HepG2 (cell line): Measurements from ENCODE around the gene GABRG3. TPM values are rescaled to one million over a fixed set of nuclear protein-coding genes. Genes with fewer than 3 reads are reported as not detected.

Source experiments
- ATAC-seq: fragments of 200-7000 bp; cut with Tn5 transposase; 3 replicates; pipeline ENCODE4 v1.9.1; 2020; ENCODE audit warnings: mild to moderate bottlenecking, moderate library complexity
- BruUV-seq: library from RNA; stranded (reverse); fragments of 400-500 nt; replicated peaks from 2 replicates; lab custom pipeline; 2021; lab: Mats Ljungman, UMichigan
- CTCF ChIA-PET: fragments of 300-600 bp; formaldehyde crosslinking; extraction: SDS; loops from one replicate; lab custom pipeline; 2021; ENCODE audit warnings: low total read pairs, inconsistent platforms, low intra/inter-chr PET ratio; lab: Yijun Ruan, JAX
- POLR2A ChIA-PET: fragments of 350-600 bp; sonication (Branson Sonifier 250); formaldehyde crosslinking; loops from one replicate; lab custom pipeline; 2020; ENCODE audit warnings: antibody characterized with exemption, inconsistent platforms; lab: Yijun Ruan, JAX
- DNase-seq: peaks from one replicate; pipeline ENCODE4 v3.0.0-alpha.2; 2015; ENCODE audit warnings: low spot score
- FAIRE-seq: peaks from 3 replicates; lab custom pipeline; 2011; peaks lifted over from hg19 to GRCh38; lab: Jason Lieb, UNC
- H2AFZ ChIP-seq: one replicate; pipeline ENCODE4 v1.6.1; 2011; ENCODE audit warnings: low read length, inconsistent platforms
- H3K27ac ChIP-seq: fragments of 300-600 bp; 3 replicates; pipeline ENCODE4 v1.8.0; 2011; ENCODE audit warnings: mixed run types, mild to moderate bottlenecking, mixed read lengths, low read length, inconsistent platforms; ENCODE audit not compliant: insufficient read depth; ENCODE audit errors: extremely low read length
- H3K27me3 ChIP-seq, 2 experiments: fragments of 200-600 bp in 1 of 2; 2 replicates in 1 of 2; 3 replicates in 1 of 2; pipeline versions ENCODE4 v1.6.0 to v1.8.0; 2011; ENCODE audit warnings: low read length in 2 of 2, mild to moderate bottlenecking in 2 of 2, moderate library complexity in 2 of 2, inconsistent platforms in 1 of 2; ENCODE audit not compliant: insufficient read depth in 2 of 2, control insufficient read depth in 1 of 2
- H3K36me3 ChIP-seq, 2 experiments: fragments of 200-600 bp in 1 of 2; replicated peaks in 1 of 2; 2 replicates in 1 of 2; 3 replicates in 1 of 2; pipeline versions ENCODE4 v1.5.1 to v1.8.0; 2011; ENCODE audit warnings: low read length in 2 of 2, inconsistent platforms in 1 of 2; ENCODE audit not compliant: insufficient read depth in 2 of 2, control insufficient read depth in 1 of 2
- H3K4me1 ChIP-seq: 2 replicates; pipeline ENCODE4 v1.5.1; 2012; ENCODE audit warnings: low read length, inconsistent platforms; ENCODE audit not compliant: insufficient read depth
- H3K4me2 ChIP-seq: 2 replicates; pipeline ENCODE4 v1.6.0; 2011; ENCODE audit warnings: low read depth, low read length, inconsistent platforms
- H3K4me3 ChIP-seq, 3 experiments: fragments of 200-600 bp in 1 of 3; sonication (generic), shearing (Covaris generic) in 1 of 3; replicated peaks in 1 of 3; 2 replicates each; pipeline ENCODE4 v1.5.1; 2011 to 2016; ENCODE audit warnings: low read length in 3 of 3, inconsistent platforms in 2 of 3, low read depth in 2 of 3, mild to moderate bottlenecking in 2 of 3, control low read depth in 1 of 3, mixed read lengths in 1 of 3; ENCODE audit not compliant: insufficient read depth in 1 of 3
- H3K79me2 ChIP-seq: one replicate; pipeline ENCODE4 v1.6.1; 2011; ENCODE audit warnings: low read length, inconsistent platforms; ENCODE audit not compliant: insufficient read depth
- H3K9ac ChIP-seq: 2 replicates; pipeline ENCODE4 v1.6.0; 2011; ENCODE audit warnings: mild to moderate bottlenecking, low read depth, low read length, inconsistent platforms; ENCODE audit not compliant: insufficient read depth
- H3K9me3 ChIP-seq: 2 replicates; pipeline ENCODE4 v1.5.1; 2012; ENCODE audit warnings: mild to moderate bottlenecking, low read length
- H4K20me1 ChIP-seq: 2 replicates; pipeline ENCODE4 v1.6.0; 2011; ENCODE audit warnings: inconsistent platforms, mild to moderate bottlenecking, low read length, moderate library complexity; ENCODE audit not compliant: insufficient read depth
- BCL6 ChIP-seq: IDR thresholded peaks from 2 replicates; pipeline ENCODE4 v1.6.1; 2016; ENCODE audit warnings: missing genetic modification reagents, missing compliant biosample characterization
- IKZF4 ChIP-seq: sonication (generic); formaldehyde crosslinking; IDR thresholded peaks from 2 replicates; pipeline ENCODE4 v1.5.1; 2020; ENCODE audit warnings: borderline replicate concordance, mild to moderate bottlenecking, low read depth, missing genetic modification reagents; ENCODE audit errors: not compliant biosample characterization
- KDM5B ChIP-seq: sonication (generic); formaldehyde crosslinking; IDR thresholded peaks from 2 replicates; pipeline ENCODE4 v1.4.0; 2020; ENCODE audit warnings: missing genetic modification reagents, mild to moderate bottlenecking, borderline replicate concordance
- PHF5A ChIP-seq: IDR thresholded peaks from one replicate; pipeline ENCODE4 v1.6.1; 2018; ENCODE audit warnings: low read depth, missing genetic modification reagents; ENCODE audit not compliant: unreplicated experiment
- RAD51 ChIP-seq: fragments of 450-650 bp; IDR thresholded peaks from 2 replicates; pipeline ENCODE4 v1.6.1; 2016; ENCODE audit warnings: borderline replicate concordance
- SCMH1 ChIP-seq: sonication (generic); formaldehyde crosslinking; IDR thresholded peaks from 2 replicates; pipeline ENCODE4 v1.9.0; 2021; ENCODE audit warnings: missing genetic modification reagents, mild to moderate bottlenecking, borderline replicate concordance
- SRF ChIP-seq: IDR thresholded peaks from 2 replicates; pipeline ENCODE4 v1.6.1; 2011; ENCODE audit warnings: mild to moderate bottlenecking, low read depth, low read length, moderate library complexity
- TOE1 ChIP-seq: sonication (generic); formaldehyde crosslinking; IDR thresholded peaks from 2 replicates; pipeline ENCODE4 v1.4.0; 2020; ENCODE audit warnings: mild to moderate bottlenecking, missing genetic modification reagents
- ZMAT5 ChIP-seq: sonication (generic); formaldehyde crosslinking; IDR thresholded peaks from 2 replicates; pipeline ENCODE4 v1.5.0; 2020; ENCODE audit warnings: mild to moderate bottlenecking, low read depth, missing genetic modification reagents, borderline replicate concordance
- ZNF451 ChIP-seq: sonication (generic); formaldehyde crosslinking; IDR thresholded peaks from 2 replicates; pipeline ENCODE4 v1.5.0; 2020; ENCODE audit warnings: mild to moderate bottlenecking, missing genetic modification reagents
- ZNF83 ChIP-seq: sonication (generic); formaldehyde crosslinking; IDR thresholded peaks from 2 replicates; pipeline ENCODE4 v1.4.0; 2020; ENCODE audit warnings: missing genetic modification reagents, mild to moderate bottlenecking, borderline replicate concordance
- WGBS: methylation state at CpG from one replicate; pipeline ENCODE4 v1.1.6; 2017; ENCODE audit warnings: low lambda C conversion rate; 5-methylcytosine and 5-hydroxymethylcytosine counted together
- in situ Hi-C: cut with HindIII; loops from 2 replicates; pipeline ENCODE4 v1.10.0; 2017; ENCODE audit warnings: low pct_unique_long_range_greater_than_20kb; ENCODE audit not compliant: extremely low pct_ligation_motif_present
- intact Hi-C: fragments of 100-400 bp; cut with micrococcal nuclease; formaldehyde crosslinking; loops from one replicate; pipeline ENCODE4 v1.10.0; 2022; ENCODE audit not compliant: unreplicated experiment
- polyA plus RNA-seq, 8 experiments: library from polyadenylated mRNA; depleted of rRNA in 3 of 8; stranded (reverse) in 7 of 8; unstranded in 1 of 8; fragments of >200 nt; fragmentation: Illumina TruSeq in 4 of 8; extraction: Trizol in 4 of 8; gene quantifications; 2 replicates each; pipeline versions ENCODE4 v1.2.1 to v1.2.3, GENCODE V29; 2011 to 2016; ENCODE audit warnings: low read depth in 4 of 8, missing spikeins in 1 of 8, mixed read lengths in 1 of 8; ENCODE audit not compliant: insufficient read depth in 1 of 8
- total RNA-seq, 5 experiments: library from RNA; depleted of rRNA; stranded (reverse); fragments of >200 nt; fragmentation: Illumina TruSeq; extraction: Trizol; gene quantifications; 2 replicates each; pipeline ENCODE4 v1.2.3, GENCODE V29; 2016; ENCODE audit warnings: low read depth in 1 of 5
- TF ChIP-seq, protein P1 (sequence below): sonication (generic); formaldehyde crosslinking; IDR thresholded peaks from one replicate; pipeline ENCODE4 v1.5.1; 2020; ENCODE audit warnings: mild to moderate bottlenecking, missing genetic modification reagents; ENCODE audit errors: not compliant biosample characterization
- TF ChIP-seq, protein P2 (sequence below): sonication (generic); formaldehyde crosslinking; IDR thresholded peaks from 2 replicates; pipeline ENCODE4 v1.4.0; 2020; ENCODE audit warnings: missing genetic modification reagents

The GABRG3 gene
- total and polyA plus RNA-seq, 2 of the 13 experiments (the other 11 are each of a cell fraction or from before 2014, with no cell fraction given), result not detected

- TF ChIP-seq SCMH1 (CRISPR knock-in tag) (no peak), SRF (no peak), ZNF451 (CRISPR knock-in tag) (no peak)
- TF ChIP-seq, protein P1, sequence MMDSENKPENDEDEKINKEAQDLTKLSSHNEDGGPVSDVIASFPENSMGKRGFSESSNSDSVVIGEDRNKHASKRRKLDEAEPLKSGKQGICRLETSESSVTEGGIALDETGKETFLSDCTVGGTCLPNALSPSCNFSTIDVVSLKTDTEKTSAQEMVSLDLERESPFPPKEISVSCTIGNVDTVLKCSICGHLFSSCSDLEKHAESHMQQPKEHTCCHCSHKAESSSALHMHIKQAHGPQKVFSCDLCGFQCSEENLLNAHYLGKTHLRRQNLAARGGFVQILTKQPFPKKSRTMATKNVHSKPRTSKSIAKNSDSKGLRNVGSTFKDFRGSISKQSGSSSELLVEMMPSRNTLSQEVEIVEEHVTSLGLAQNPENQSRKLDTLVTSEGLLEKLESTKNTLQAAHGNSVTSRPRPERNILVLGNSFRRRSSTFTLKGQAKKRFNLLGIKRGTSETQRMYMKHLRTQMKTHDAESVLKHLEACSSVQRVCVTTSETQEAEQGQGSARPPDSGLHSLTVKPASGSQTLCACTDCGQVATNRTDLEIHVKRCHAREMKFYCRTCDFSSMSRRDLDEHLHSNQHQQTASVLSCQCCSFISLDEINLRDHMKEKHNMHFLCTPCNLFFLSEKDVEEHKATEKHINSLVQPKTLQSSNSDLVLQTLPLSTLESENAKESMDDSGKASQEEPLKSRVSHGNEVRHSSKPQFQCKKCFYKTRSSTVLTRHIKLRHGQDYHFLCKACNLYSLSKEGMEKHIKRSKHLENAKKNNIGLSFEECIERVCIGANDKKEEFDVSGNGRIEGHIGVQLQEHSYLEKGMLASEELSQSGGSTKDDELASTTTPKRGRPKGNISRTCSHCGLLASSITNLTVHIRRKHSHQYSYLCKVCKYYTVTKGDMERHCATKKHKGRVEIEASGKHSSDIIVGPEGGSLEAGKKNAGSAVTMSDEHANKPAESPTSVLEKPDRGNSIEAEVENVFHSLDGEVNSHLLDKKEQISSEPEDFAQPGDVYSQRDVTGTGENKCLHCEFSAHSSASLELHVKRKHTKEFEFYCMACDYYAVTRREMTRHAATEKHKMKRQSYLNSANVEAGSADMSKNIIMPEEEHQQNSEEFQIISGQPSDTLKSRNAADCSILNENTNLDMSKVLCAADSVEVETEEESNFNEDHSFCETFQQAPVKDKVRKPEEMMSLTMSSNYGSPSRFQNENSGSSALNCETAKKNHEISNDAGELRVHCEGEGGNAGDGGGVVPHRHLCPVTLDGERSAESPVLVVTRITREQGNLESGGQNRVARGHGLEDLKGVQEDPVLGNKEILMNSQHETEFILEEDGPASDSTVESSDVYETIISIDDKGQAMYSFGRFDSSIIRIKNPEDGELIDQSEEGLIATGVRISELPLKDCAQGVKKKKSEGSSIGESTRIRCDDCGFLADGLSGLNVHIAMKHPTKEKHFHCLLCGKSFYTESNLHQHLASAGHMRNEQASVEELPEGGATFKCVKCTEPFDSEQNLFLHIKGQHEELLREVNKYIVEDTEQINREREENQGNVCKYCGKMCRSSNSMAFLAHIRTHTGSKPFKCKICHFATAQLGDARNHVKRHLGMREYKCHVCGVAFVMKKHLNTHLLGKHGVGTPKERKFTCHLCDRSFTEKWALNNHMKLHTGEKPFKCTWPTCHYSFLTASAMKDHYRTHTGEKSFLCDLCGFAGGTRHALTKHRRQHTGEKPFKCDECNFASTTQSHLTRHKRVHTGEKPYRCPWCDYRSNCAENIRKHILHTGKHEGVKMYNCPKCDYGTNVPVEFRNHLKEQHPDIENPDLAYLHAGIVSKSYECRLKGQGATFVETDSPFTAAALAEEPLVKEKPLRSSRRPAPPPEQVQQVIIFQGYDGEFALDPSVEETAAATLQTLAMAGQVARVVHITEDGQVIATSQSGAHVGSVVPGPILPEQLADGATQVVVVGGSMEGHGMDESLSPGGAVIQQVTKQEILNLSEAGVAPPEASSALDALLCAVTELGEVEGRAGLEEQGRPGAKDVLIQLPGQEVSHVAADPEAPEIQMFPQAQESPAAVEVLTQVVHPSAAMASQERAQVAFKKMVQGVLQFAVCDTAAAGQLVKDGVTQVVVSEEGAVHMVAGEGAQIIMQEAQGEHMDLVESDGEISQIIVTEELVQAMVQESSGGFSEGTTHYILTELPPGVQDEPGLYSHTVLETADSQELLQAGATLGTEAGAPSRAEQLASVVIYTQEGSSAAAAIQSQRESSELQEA (CRISPR knock-in tag), result no peak
Observed at GRCh38 chr15:26967719-26968269, 3.2 kb upstream of the GABRG3 start (continued).

DNA sequence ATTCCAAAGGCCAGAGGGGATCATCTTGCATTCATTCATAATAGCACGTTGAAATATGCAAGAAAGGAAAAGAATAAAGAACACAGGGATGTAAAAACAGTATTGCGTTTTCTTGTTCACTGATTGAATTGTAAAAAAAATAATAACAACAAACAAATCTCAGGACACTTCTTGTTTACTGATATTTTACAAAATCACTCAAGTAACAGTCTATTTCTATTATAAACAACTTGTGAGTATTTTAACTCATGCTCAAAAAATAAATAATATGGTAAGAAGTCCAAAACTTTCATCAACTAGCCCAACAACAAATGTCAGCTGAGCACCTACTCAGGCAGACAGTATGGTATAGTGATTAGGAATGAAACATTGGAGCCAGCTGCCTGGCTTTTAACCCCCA, 2.2 kb upstream of the GABRG3 start:
- Histone ChIP-seq H3K27me3 (no peaks in the 10 kb centered on the region; a peak in 1 of 5 replicates), H3K9me3 (no peaks in the 10 kb centered on the region), H3K9ac (no peak overlapping the region), H3K4me3 (no peak overlapping the region), H3K27ac (no peak overlapping the region), H3K79me2 (no peaks in the 10 kb centered on the region), H4K20me1 (no peaks in the 10 kb centered on the region), H3K36me3 (no peaks in the 10 kb centered on the region), H2AFZ (no peak overlapping the region), H3K4me1 (no peaks in the 10 kb centered on the region), H3K4me2 (no peak overlapping the region)
- POLR2A ChIA-PET, result no interaction called here
- CTCF ChIA-PET, result no interaction called here
- DNase-seq, result no peak
- ATAC-seq, result no peak
- FAIRE-seq, result no peak
- intact Hi-C loops (no loop called here), in situ Hi-C loops (no loop called here)
- 3% methylated on average over 2 of the region's 2 CpGs for WGBS
- BruUV-seq, result no TSS peak
- no peak for TF ChIP-seq ZMAT5
- TF ChIP-seq RAD51, result no peak
- no peak for TF ChIP-seq ZNF83
- no peak for TF ChIP-seq KDM5B (CRISPR knock-in tag)
- no peak for TF ChIP-seq PHF5A
- TF ChIP-seq TOE1 (CRISPR knock-in tag), result no peak
- TF ChIP-seq BCL6 (CRISPR knock-in tag), result no peak
- TF ChIP-seq, protein P2, sequence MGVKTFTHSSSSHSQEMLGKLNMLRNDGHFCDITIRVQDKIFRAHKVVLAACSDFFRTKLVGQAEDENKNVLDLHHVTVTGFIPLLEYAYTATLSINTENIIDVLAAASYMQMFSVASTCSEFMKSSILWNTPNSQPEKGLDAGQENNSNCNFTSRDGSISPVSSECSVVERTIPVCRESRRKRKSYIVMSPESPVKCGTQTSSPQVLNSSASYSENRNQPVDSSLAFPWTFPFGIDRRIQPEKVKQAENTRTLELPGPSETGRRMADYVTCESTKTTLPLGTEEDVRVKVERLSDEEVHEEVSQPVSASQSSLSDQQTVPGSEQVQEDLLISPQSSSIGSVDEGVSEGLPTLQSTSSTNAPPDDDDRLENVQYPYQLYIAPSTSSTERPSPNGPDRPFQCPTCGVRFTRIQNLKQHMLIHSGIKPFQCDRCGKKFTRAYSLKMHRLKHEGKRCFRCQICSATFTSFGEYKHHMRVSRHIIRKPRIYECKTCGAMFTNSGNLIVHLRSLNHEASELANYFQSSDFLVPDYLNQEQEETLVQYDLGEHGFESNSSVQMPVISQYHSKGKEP, result no peak
- TF ChIP-seq IKZF4 (CRISPR knock-in tag), result no peak
